ENCODE data around the gene TTC3. TPM values are rescaled to one million over a fixed set of nuclear protein-coding genes. Genes with fewer than 3 reads are reported as not detected.

TTC3 gene
- total RNA-seq, 1 experiment from 2014 or later: 68.0 TPM

DNA sequence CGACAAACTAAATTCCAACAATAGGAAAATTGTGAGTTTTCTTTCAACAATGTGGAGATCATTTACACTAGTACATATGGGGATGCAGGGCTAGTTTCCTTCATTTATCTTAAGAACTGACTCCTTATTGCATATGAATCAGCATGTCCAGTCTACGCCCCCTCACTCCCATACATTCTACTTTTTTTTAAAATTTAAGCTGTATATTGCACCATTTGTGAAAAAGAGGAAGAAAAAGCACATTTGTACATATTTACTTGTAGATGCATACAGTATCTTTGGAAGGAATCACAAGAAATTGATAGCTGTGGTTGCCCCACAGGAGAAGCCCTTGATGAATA lies 178.2 kb downstream of the TTC3 start:
- intact Hi-C loops (cut with micrococcal nuclease; ENCODE audit: unreplicated experiment): no loop called here
- CTCF ChIA-PET: no interaction called here
- no TSS peak for BruUV-seq (replicated peaks)
- TF ChIP-seq, protein P1, sequence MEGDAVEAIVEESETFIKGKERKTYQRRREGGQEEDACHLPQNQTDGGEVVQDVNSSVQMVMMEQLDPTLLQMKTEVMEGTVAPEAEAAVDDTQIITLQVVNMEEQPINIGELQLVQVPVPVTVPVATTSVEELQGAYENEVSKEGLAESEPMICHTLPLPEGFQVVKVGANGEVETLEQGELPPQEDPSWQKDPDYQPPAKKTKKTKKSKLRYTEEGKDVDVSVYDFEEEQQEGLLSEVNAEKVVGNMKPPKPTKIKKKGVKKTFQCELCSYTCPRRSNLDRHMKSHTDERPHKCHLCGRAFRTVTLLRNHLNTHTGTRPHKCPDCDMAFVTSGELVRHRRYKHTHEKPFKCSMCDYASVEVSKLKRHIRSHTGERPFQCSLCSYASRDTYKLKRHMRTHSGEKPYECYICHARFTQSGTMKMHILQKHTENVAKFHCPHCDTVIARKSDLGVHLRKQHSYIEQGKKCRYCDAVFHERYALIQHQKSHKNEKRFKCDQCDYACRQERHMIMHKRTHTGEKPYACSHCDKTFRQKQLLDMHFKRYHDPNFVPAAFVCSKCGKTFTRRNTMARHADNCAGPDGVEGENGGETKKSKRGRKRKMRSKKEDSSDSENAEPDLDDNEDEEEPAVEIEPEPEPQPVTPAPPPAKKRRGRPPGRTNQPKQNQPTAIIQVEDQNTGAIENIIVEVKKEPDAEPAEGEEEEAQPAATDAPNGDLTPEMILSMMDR (IDR thresholded peaks at IDR 0.05; ENCODE audit: unreplicated experiment): no peak
- H3K9me3 Mint-ChIP-seq (ENCODE audit: low read depth, unreplicated experiment): no peaks in the 10 kb centered on the region
- no peaks in the 10 kb centered on the region for H3K27me3 Mint-ChIP-seq (ENCODE audit: unreplicated experiment)
- DNase-seq: no peak
- no peak overlapping the region for H3K4me3 Mint-ChIP-seq (ENCODE audit: low read depth, unreplicated experiment)
- H3K36me3 Mint-ChIP-seq (ENCODE audit: insufficient read depth, unreplicated experiment): no peaks in the 10 kb centered on the region
- peaks cover 12% of the 10 kb centered on the region for H3K4me1 Mint-ChIP-seq (ENCODE audit: low read depth, unreplicated experiment)
- no peak overlapping the region for H3K27ac Mint-ChIP-seq (ENCODE audit: unreplicated experiment)

Other genes starting within 250 kb of the TTC3 start
- 18.4 and 19.0 TPM in 2 replicates for gene HLCS, start 106.6 kb upstream of the TTC3 start, total RNA-seq (2022)
- 0.17 and 0.40 TPM in 2 replicates for gene RIPPLY3, start 66.6 kb upstream of the TTC3 start, total RNA-seq (2022)
- gene PIGP, start 183 bp upstream of the TTC3 start, total RNA-seq (2022): 18.7 and 20.4 TPM in 2 replicates
- 30.6 and 32.3 TPM in 2 replicates for gene VPS26C, start 194.1 kb downstream of the TTC3 start, total RNA-seq (2022)